HCT116 (cell line): Measurements from ENCODE around the gene ADAMTS15. TPM values are rescaled to one million over a fixed set of nuclear protein-coding genes. Genes with fewer than 3 reads are reported as not detected.

Source experiments
- ATAC-seq: fragments of 200-7000 bp; cut with Tn5 transposase; 2 replicates; pipeline ENCODE4 v1.9.1; 2020; ENCODE audit warnings: mild to moderate bottlenecking, moderate library complexity
- BruUV-seq: library from RNA; stranded (reverse); fragments of 400-500 nt; replicated peaks from 2 replicates; lab custom pipeline; 2021; lab: Mats Ljungman, UMichigan
- CTCF ChIA-PET: fragments of 300-600 bp; sonication (Branson Sonifier 250); formaldehyde crosslinking; loops from one replicate; lab custom pipeline; 2021; ENCODE audit warnings: antibody characterized with exemption; lab: Charles Lee
- POLR2A ChIA-PET: fragments of 300-600, 350-600 bp; sonication (Branson Sonifier 250); formaldehyde crosslinking; loops from one replicate; lab custom pipeline; 2021; ENCODE audit warnings: antibody characterized with exemption; lab: Charles Lee
- RAD21 ChIA-PET, 2 experiments: fragments of 300-600 bp; sonication (Branson Sonifier 250); formaldehyde crosslinking; loops; one replicate each; lab custom pipeline; 2023; ENCODE audit warnings: low total read pairs in 2 of 2; ENCODE audit not compliant: uncharacterized antibody in 2 of 2, unreplicated experiment in 2 of 2, low non-redundant PET in 1 of 2; lab: Charles Lee
- DNase-seq: peaks from one replicate; pipeline ENCODE4 v3.0.0-alpha.2; 2010; ENCODE audit warnings: low read depth, low spot score
- H2AFZ ChIP-seq: fragments of 200-600 bp; shearing (Covaris generic), sonication (generic); 2 replicates; pipeline ENCODE4 v1.6.1; 2017; ENCODE audit warnings: low read depth, mixed run types, mixed read lengths, antibody characterized with exemption, low read length; ENCODE audit not compliant: poor library complexity, severe bottlenecking
- H3K27ac ChIP-seq: 2 replicates; pipeline ENCODE4 v1.5.1; 2012; ENCODE audit warnings: low read depth, low read length
- H3K27me3 ChIP-seq: fragments of 200-600 bp; sonication (generic); 2 replicates; pipeline ENCODE4 v1.6.1; 2016; ENCODE audit warnings: mixed run types, low read length, mixed read lengths; ENCODE audit not compliant: insufficient read depth
- H3K36me3 ChIP-seq, 2 experiments: fragments of 200-500 bp in 1 of 2; fragments of 200-600 bp in 1 of 2; sonication (Bioruptor generic) in 1 of 2; sonication (generic) in 1 of 2; 2 replicates each; pipeline versions ENCODE4 v1.5.1 to v1.6.1; 2014 to 2016; ENCODE audit warnings: low read length in 2 of 2, inconsistent platforms in 1 of 2, mixed read lengths in 1 of 2, mixed run types in 1 of 2; ENCODE audit not compliant: insufficient read depth in 2 of 2, control insufficient read depth in 1 of 2
- H3K4me1 ChIP-seq, 2 experiments: fragments of 200-600 bp in 1 of 2; sonication (generic) in 1 of 2; 2 replicates each; pipeline versions ENCODE4 v1.5.1 to v1.6.1; 2012 to 2017; ENCODE audit warnings: low read length in 2 of 2, inconsistent platforms in 1 of 2, mild to moderate bottlenecking in 1 of 2, mixed read lengths in 1 of 2, mixed run types in 1 of 2, moderate library complexity in 1 of 2; ENCODE audit not compliant: insufficient read depth in 2 of 2, control insufficient read depth in 1 of 2
- H3K4me2 ChIP-seq: fragments of 200-600 bp; sonication (generic); 2 replicates; pipeline ENCODE4 v1.6.1; 2017; ENCODE audit warnings: mixed run types, low read length, mixed read lengths
- H3K4me3 ChIP-seq, 2 experiments: fragments of 200-600 bp in 1 of 2; sonication (generic) in 1 of 2; replicated peaks in 1 of 2; 2 replicates each; pipeline ENCODE4 v1.5.1; 2011 to 2016; ENCODE audit warnings: low read length in 2 of 2, control low read depth in 1 of 2, low read depth in 1 of 2, mild to moderate bottlenecking in 1 of 2, mixed read lengths in 1 of 2, mixed run types in 1 of 2
- H3K79me2 ChIP-seq: fragments of 200-600 bp; sonication (generic); 2 replicates; pipeline ENCODE4 v1.6.1; 2017; ENCODE audit warnings: mild to moderate bottlenecking, mixed run types, low read length, moderate library complexity, mixed read lengths; ENCODE audit not compliant: insufficient read depth
- H3K9ac ChIP-seq: fragments of 200-600 bp; sonication (generic); 2 replicates; pipeline ENCODE4 v1.6.1; 2016; ENCODE audit warnings: low read length, mixed read lengths
- H3K9me2 ChIP-seq: fragments of 200-600 bp; sonication (generic), shearing (Covaris generic); 2 replicates; pipeline ENCODE4 v1.6.1; 2017; ENCODE audit warnings: mixed run types, mild to moderate bottlenecking, moderate library complexity; ENCODE audit not compliant: insufficient read depth
- H3K9me3 ChIP-seq, 2 experiments: fragments of 200-500 bp in 1 of 2; fragments of 200-600 bp in 1 of 2; sonication (Bioruptor generic) in 1 of 2; sonication (generic) in 1 of 2; 2 replicates each; pipeline ENCODE4 v1.6.1; 2014 to 2017; ENCODE audit warnings: low read length in 2 of 2, mixed read lengths in 2 of 2, inconsistent platforms in 1 of 2, low read depth in 1 of 2, mild to moderate bottlenecking in 1 of 2, mixed run types in 1 of 2, moderate library complexity in 1 of 2; ENCODE audit not compliant: control insufficient read depth in 1 of 2, insufficient read depth in 1 of 2
- H4K20me1 ChIP-seq: fragments of 200-600 bp; sonication (generic), shearing (Covaris generic); 2 replicates; pipeline ENCODE4 v1.6.1; 2017; ENCODE audit warnings: mixed run types, mild to moderate bottlenecking, moderate library complexity; ENCODE audit not compliant: insufficient read depth
- ATF3 ChIP-seq: IDR thresholded peaks from 2 replicates; pipeline ENCODE4 v1.6.1; 2012
- EGR1 ChIP-seq: IDR thresholded peaks from 2 replicates; pipeline ENCODE4 v1.6.1; 2012; ENCODE audit warnings: low read depth
- ELF1 ChIP-seq: IDR thresholded peaks from 2 replicates; pipeline ENCODE4 v1.6.1; 2012; ENCODE audit warnings: low read depth, borderline replicate concordance
- EZH2 ChIP-seq: fragments of 200-600 bp; sonication (generic); IDR thresholded peaks from 2 replicates; pipeline ENCODE4 v1.6.1; 2017; ENCODE audit warnings: antibody characterized with exemption, mixed run types
- EZH2phosphoT487 ChIP-seq: fragments of 200-600 bp; IDR thresholded peaks from 2 replicates; pipeline ENCODE4 v1.6.1; 2018; ENCODE audit warnings: antibody characterized with exemption, borderline replicate concordance
- REST ChIP-seq: IDR thresholded peaks from 2 replicates; pipeline ENCODE4 v1.6.1; 2012; ENCODE audit warnings: low read depth
- SIN3A ChIP-seq: IDR thresholded peaks from 2 replicates; pipeline ENCODE4 v1.6.1; 2012; ENCODE audit warnings: low read depth
- SRF ChIP-seq: IDR thresholded peaks from 2 replicates; pipeline ENCODE4 v1.6.1; 2012; ENCODE audit warnings: low read depth
- TCF7L2 ChIP-seq: IDR thresholded peaks from 2 replicates; pipeline ENCODE4 v1.7.0; 2011; ENCODE audit warnings: borderline replicate concordance, inconsistent platforms; ENCODE audit not compliant: insufficient read depth, insufficient read length; ENCODE audit errors: extremely low read depth
- YY1 ChIP-seq: IDR thresholded peaks from 2 replicates; pipeline ENCODE4 v1.6.1; 2011; ENCODE audit warnings: low read length, low read depth, moderate library complexity, mild to moderate bottlenecking; ENCODE audit not compliant: insufficient replicate concordance; ENCODE audit errors: extremely low read depth
- ZBTB33 ChIP-seq: IDR thresholded peaks from 2 replicates; pipeline ENCODE4 v1.6.1; 2011; ENCODE audit warnings: mild to moderate bottlenecking, low read length, moderate library complexity; ENCODE audit not compliant: insufficient replicate concordance; ENCODE audit errors: extremely low read depth
- intact Hi-C: fragments of 100-400 bp; cut with micrococcal nuclease; formaldehyde crosslinking; loops from 2 replicates; pipeline ENCODE4 v1.10.0; 2022
- total RNA-seq: library from RNA; stranded (reverse); gene quantifications from one replicate; pipeline ENCODE4 v1.2.1, GENCODE V29; 2021; ENCODE audit not compliant: unreplicated experiment

The ADAMTS15 gene
- total RNA-seq, 1 experiment from 2014 or later = 0.44 TPM

GRCh38 chr11:130462101-130462885 lies 13.8 kb downstream of the ADAMTS15 start:
- Histone ChIP-seq H3K9ac (no peak overlapping the region), H3K27ac (no peak overlapping the region), H3K9me2 (no peaks in the 10 kb centered on the region), H3K27me3 (no peaks in the 10 kb centered on the region), H2AFZ (no peak overlapping the region), H4K20me1 (no peaks in the 10 kb centered on the region), H3K4me2 (no peak overlapping the region), H3K36me3 (no peaks in the 10 kb centered on the region), H3K4me1 (no peaks in the 10 kb centered on the region), H3K79me2 (no peaks in the 10 kb centered on the region), H3K4me3 (no peak overlapping the region), H3K9me3 (no peaks in the 10 kb centered on the region)
- TF ChIP-seq EGR1 = no peak
- no peak for TF ChIP-seq EZH2phosphoT487
- TF ChIP-seq TCF7L2 = no peak
- no peak for TF ChIP-seq ELF1
- TF ChIP-seq EZH2 = no peak
- no peak for TF ChIP-seq ATF3
- TF ChIP-seq SRF = no peak
- no peak for TF ChIP-seq YY1
- no peak for TF ChIP-seq REST
- TF ChIP-seq SIN3A = no peak
- TF ChIP-seq ZBTB33 = no peak
- no peak for DNase-seq
- no TSS peak for BruUV-seq
- intact Hi-C loops = no loop called here
- ChIA-PET RAD21 (no interaction called here), POLR2A (no interaction called here), CTCF (interaction anchor here (0.7 kb wide), 1 partner anchor 31 kb away, joined by 4 read pairs; no protein-coding TSS in a partner anchor)
- ATAC-seq = no peak
